ENCODE measurements around the gene NOC2L.
"Not testable (repeated sequence)": the region's sequence is repeated elsewhere in the genome, so short reads cannot be mapped to it uniquely, and the experiment has no call there.

The NOC2L gene

GRCh38 chr1:997713-997992 lies 38.6 kb upstream of the NOC2L start:
- FAIRE-seq (no peak), DNase-seq (ENCODE audit: insufficient read length, low spot score) (no peak)
- TF ChIP-seq, protein P1, sequence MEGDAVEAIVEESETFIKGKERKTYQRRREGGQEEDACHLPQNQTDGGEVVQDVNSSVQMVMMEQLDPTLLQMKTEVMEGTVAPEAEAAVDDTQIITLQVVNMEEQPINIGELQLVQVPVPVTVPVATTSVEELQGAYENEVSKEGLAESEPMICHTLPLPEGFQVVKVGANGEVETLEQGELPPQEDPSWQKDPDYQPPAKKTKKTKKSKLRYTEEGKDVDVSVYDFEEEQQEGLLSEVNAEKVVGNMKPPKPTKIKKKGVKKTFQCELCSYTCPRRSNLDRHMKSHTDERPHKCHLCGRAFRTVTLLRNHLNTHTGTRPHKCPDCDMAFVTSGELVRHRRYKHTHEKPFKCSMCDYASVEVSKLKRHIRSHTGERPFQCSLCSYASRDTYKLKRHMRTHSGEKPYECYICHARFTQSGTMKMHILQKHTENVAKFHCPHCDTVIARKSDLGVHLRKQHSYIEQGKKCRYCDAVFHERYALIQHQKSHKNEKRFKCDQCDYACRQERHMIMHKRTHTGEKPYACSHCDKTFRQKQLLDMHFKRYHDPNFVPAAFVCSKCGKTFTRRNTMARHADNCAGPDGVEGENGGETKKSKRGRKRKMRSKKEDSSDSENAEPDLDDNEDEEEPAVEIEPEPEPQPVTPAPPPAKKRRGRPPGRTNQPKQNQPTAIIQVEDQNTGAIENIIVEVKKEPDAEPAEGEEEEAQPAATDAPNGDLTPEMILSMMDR (IDR thresholded peaks at IDR 0.05; ENCODE audit: insufficient read depth, missing control alignments): no peak

GRCh38 chr1:996851-997712 lies 38.0 kb upstream of the NOC2L start:
- no peak for FAIRE-seq
- TF ChIP-seq, protein P1 (IDR thresholded peaks at IDR 0.05; ENCODE audit: insufficient read depth, missing control alignments): no peak

DNA sequence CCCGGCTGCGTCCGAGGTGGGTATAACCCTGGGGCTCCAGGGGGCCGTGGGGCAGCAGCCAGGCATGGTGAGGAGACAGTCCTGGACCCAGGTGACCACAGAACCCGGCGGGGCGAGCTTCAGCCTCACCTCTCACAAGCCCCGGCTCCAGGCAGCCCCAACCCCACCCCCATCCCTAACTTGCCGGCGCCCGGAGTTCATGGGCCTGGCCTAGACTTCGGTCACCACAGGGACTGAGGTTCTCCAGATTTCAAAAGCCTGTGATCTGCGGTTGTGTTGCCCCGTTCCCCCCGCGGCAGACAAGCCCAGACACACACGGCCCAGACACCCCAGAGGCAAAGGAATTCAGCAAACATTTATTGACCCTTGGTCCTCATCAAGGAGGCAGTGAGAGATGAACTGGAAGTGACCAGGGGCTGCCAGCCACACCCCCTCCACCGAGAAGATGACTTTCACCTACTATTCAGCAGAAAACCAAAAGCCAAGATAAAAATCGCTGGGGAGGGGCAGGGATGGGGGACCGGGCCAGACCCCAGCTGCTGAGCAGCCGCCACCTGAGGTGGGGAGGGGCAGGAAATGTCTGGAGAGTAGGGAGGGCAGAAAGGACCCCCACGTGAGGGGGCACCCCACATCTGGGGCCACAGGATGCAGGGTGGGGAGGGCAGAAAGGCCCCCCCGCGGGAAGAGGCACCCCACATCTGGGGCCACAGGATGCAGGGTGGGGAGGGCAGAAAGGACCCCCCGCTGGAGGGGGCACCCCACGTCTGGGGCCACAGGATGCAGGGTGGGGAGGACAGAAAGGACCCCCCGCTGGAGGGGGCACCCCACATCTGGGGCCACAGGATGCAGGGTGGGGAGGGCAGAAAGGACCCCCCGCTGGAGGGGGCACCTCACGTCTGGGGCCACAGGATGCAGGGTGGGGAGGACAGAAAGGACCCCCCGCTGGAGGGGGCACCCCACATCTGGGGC lies 36.9 kb upstream of the NOC2L start:
- FAIRE-seq (no peak), DNase-seq (ENCODE audit: insufficient read length, low spot score) (no peak)
- TF ChIP-seq, protein P1 (IDR thresholded peaks at IDR 0.05; ENCODE audit: insufficient read depth, missing control alignments): no peak

More at GRCh38 chr1:996851-997712, 38.0 kb upstream of the NOC2L start:
- DNase-seq (ENCODE audit: insufficient read length, low spot score): no peak

DNA sequence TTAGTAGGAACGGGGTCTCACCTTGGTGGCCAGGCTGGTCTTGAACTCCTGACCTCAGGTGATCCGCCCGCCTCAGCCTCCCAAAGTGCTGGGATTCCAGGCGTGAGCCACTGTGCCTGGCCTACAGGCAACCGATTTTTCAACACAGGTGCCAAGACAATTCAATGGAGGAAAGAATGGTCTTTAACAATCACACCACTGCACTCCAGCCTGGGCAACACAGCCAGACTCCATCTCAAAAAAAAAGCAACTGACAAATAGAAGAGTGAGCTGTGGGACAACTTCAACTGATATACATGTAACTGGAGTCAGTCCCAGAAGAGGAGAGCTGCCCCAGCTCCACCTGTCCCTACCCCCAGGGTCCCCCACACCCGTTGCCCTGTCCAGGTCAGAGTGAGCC lies 35.5 kb upstream of the NOC2L start:
- not testable (repeated sequence) for FAIRE-seq; DNase-seq (ENCODE audit: insufficient read length, low spot score)

GRCh38 chr1:993379-993995 lies 34.4 kb upstream of the NOC2L start:
- TF ChIP-seq, protein P1 (IDR thresholded peaks at IDR 0.05; ENCODE audit: insufficient read depth, missing control alignments): no peak
- DNase-seq (ENCODE audit: insufficient read length, low spot score) (no peak), FAIRE-seq (no peak)

DNA sequence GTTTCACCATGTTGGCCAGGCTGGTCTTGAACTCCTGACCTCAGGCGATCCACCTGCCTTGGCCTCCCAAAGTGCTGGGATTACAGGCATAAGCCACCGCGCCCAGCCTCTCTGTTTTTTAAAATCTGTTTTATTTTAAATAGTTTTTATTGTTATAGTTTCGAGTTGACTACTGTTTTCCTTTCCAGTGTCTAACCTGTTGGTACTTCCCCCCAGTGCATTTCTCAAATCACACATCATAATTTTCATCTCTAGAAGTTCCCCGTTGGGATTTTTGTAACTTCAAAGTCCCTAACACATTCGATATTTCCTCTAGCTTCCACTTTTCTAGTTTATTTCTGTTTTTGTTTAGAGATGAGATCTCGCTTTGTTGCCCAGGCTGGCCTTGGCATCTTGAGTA lies 33.3 kb upstream of the NOC2L start:
- FAIRE-seq (no peak), DNase-seq (ENCODE audit: insufficient read length, low spot score) (no peak)
- TF ChIP-seq, protein P1 (IDR thresholded peaks at IDR 0.05; ENCODE audit: insufficient read depth, missing control alignments): no peak

DNA sequence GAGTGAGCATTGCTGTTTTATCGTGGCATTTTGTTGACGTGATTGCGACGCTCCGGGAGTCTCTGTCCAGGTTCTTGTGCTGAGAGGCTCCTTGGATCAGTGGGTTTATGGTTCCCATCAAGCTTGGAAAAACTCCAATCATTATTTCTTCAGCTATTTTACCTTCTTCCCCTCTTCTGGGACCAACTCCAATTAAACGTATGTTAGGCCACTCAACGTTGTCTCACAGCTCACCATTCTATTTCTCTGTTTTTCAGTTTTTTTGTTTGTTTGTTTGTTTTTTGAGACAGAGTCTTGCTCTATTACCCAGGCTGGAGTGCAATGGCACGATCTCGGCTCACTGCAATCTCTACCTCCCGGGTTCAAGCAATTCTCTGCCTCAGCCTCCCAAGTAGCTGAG lies 32.8 kb upstream of the NOC2L start:
- FAIRE-seq (no peak), DNase-seq (ENCODE audit: insufficient read length, low spot score) (no peak)
- TF ChIP-seq, protein P1 (IDR thresholded peaks at IDR 0.05; ENCODE audit: insufficient read depth, missing control alignments): no peak

DNA sequence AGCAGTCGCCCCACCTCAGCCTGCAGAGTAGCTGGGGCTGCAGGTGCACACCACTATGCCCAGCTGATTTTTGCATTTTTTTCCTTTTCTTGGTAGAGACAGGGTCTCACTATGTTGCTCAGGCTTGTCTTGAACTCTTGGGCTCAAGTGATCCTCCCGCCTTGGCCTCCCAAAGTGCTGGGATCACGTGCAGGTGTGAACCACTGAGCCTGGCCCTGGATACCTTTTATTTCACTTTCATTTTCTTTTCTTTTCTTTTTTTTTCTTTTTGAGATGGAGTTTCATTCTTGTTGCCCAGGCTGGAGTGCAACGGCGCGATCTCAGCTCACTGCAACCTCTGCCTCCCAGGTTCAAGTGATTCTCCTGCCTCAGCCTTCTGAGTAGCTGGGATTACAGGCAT lies 32.2 kb upstream of the NOC2L start:
- DNase-seq (ENCODE audit: insufficient read length, low spot score); FAIRE-seq: not testable (repeated sequence)

- DNase-seq (ENCODE audit: insufficient read length, low spot score); FAIRE-seq: not testable (repeated sequence)
These were observed 29.0 kb upstream of the NOC2L start for GRCh38 chr1:988061-988460.
